Endometrial microvascular endothelial cells (primary cell): Measurements from ENCODE around the gene HTR3E. TPM values are rescaled to one million over a fixed set of nuclear protein-coding genes. Genes with fewer than 3 reads are reported as not detected.
"Not testable (repeated sequence)": the region's sequence is repeated elsewhere in the genome, so short reads cannot be mapped to it uniquely, and the experiment has no call there.

Experiments used
- in situ Hi-C: cut with HindIII; loops from 2 replicates; pipeline ENCODE4 v1.10.0; 2017; ENCODE audit warnings: low sequenced_read_pairs, low pct_unique_long_range_greater_than_20kb; ENCODE audit errors: inconsistent ontology term
- total RNA-seq: library from RNA; depleted of rRNA; stranded (reverse); fragments of >200 nt; gene quantifications from one replicate; pipeline ENCODE4 v1.2.3, GENCODE V29; 2015; ENCODE audit errors: inconsistent ontology term

The HTR3E gene
- total RNA-seq, 1 donor from 2014 or later = not detected

- in situ Hi-C loops = no loop called here
Measured at GRCh38 chr3:184149123-184149522, 52.3 kb downstream of the HTR3E start.

GRCh38 chr3:184149770-184150169, 52.9 kb downstream of the HTR3E start:
- in situ Hi-C loops = not testable (repeated sequence)

DNA sequence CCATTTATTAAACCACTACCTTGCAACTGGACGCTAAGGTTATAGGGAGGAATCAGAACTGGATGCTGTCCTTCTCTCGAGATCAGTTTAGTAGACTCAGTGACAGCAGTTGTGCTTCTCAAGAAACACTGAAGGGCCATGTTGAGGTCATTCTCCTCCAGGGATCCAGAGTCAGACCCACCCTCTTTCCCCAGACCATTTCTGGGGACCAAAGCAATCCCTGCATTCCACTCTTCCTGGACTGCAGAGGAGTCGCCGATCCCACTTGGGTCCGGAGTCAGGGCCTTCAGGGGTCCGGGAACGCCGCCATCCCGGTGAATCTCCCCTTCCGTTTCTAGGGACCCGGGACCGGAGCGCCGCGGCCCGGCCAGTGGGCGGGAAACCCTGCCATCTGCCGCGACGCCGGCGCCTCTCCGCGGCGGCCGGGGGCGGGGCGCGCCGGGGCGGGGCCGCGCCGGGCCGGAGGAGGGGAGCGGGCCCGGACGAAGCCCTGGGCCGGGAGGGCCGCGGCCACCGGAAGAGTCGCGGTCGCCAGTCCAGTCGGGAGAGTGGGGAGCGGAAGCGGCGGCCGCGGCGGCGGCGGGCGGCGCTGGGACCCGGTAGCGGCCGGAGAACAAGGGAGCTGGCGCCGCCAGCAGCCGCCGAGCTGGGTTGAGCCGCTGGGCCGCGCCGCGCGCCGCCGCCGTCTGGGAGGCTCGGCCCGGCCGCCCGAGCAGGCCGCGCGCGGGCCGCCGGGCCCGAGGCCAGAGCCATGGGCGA, 58.2 kb downstream of the HTR3E start, which contains the start of gene DVL3:
Gene DVL3, plus strand, starts transcription at position 493 of the 759 bp plus-strand sequence. Its CDS starts 259 bp downstream, at position 752.
- in situ Hi-C loops = no loop called here

- in situ Hi-C loops = no loop called here
Measured at GRCh38 chr3:184155644-184156521, 59.0 kb downstream of the HTR3E start.

DNA sequence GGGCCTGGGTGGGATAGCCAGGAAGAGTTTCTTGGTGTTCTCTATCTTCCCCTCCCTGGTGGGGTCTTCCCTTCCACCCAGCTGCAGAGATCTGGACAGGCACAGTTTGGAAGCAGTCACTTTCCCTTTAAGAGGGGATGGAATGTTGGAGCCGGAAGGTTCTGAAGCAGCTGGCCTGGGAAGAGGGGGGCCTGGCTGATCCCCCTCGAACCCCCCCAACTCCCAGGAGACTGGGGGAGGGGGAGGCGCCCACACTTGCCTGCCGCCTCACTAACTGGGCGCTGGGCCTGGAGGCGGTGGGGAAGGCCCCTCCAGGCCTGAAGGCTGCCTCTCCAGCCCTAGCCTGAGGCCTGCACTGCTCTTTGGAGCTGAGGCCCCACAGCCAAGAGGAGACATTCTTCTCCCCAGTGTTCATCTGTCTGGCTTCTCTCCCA, 59.7 kb downstream of the HTR3E start:
- in situ Hi-C loops = no loop called here

Other genes starting within 250 kb of the HTR3E start
- gene PARL, start 212.2 kb upstream of the HTR3E start, total RNA-seq = 37.4 TPM
- 7.0 TPM for gene ABCC5, start 79.2 kb upstream of the HTR3E start, total RNA-seq
- not detected for gene HTR3D, start 65.3 kb upstream of the HTR3E start, total RNA-seq
- gene HTR3C, start 44.0 kb upstream of the HTR3E start, total RNA-seq = not detected
- gene EIF2B5, start 38.3 kb downstream of the HTR3E start, total RNA-seq = 45.3 TPM
- gene DVL3, start 58.3 kb downstream of the HTR3E start, total RNA-seq = 27.2 TPM
- 418 TPM for gene AP2M1, start 77.8 kb downstream of the HTR3E start, total RNA-seq
- gene ABCF3, start 89.1 kb downstream of the HTR3E start, total RNA-seq = 68.2 TPM
- gene VWA5B2, start 132.5 kb downstream of the HTR3E start, total RNA-seq = not detected
- gene ALG3, start 151.9 kb downstream of the HTR3E start, total RNA-seq = 68.4 TPM
- gene EEF1AKMT4, start 152.6 kb downstream of the HTR3E start, total RNA-seq = 9.2 TPM
- not detected for gene CAMK2N2, start 164.5 kb downstream of the HTR3E start, total RNA-seq
- gene ECE2, start 179.0 kb downstream of the HTR3E start, total RNA-seq = not detected
- 897 TPM for gene PSMD2, start 202.2 kb downstream of the HTR3E start, total RNA-seq
- 611 TPM for gene EIF4G1, start 217.5 kb downstream of the HTR3E start, total RNA-seq
- 73.9 TPM for gene FAM131A, start 240.5 kb downstream of the HTR3E start, total RNA-seq